A549 (cell line): Measurements from ENCODE around the gene LAMP5. TPM values are rescaled to one million over a fixed set of nuclear protein-coding genes. Genes with fewer than 3 reads are reported as not detected.

Experiments
- ATAC-seq, 2 experiments: fragments of 200-7000 bp in 1 of 2; fragments of >200 bp in 1 of 2; cut with Nextera tagmentation in 1 of 2; cut with Tn5 transposase in 1 of 2; 3 replicates each; pipeline versions ENCODE4 v1.8.0 to v1.9.1; 2018 to 2020; ENCODE audit warnings: mild to moderate bottlenecking in 1 of 2, moderate library complexity in 1 of 2
- CTCF ChIA-PET: fragments of 300-600 bp; sonication (Branson Sonifier 250); formaldehyde crosslinking; extraction: SDS; loops from one replicate; lab custom pipeline; 2021; ENCODE audit warnings: antibody characterized with exemption, inconsistent platforms; lab: Yijun Ruan, JAX
- POLR2A ChIA-PET: fragments of 350-600 bp; formaldehyde crosslinking; extraction: SDS; loops from one replicate; lab custom pipeline; 2021; ENCODE audit warnings: antibody characterized with exemption, inconsistent platforms; lab: Yijun Ruan, JAX
- DNase-seq, 2 experiments: peaks; one replicate each; pipeline versions ENCODE4 v3.0.0 to v3.0.0-alpha.2; 2011 to 2016; ENCODE audit warnings: low read depth in 1 of 2, low spot score in 1 of 2
- FAIRE-seq: peaks from 2 replicates; lab custom pipeline; 2011; peaks lifted over from hg19 to GRCh38; lab: Jason Lieb, UNC
- H3K27ac ChIP-seq, 2 experiments: fragments of >200 bp; sonication (Bioruptor Twin); formaldehyde crosslinking; 3 replicates each; pipeline ENCODE4 v1.5.1; 2016 to 2017
- H3K4me1 ChIP-seq: fragments of >200 bp; sonication (Bioruptor Twin); formaldehyde crosslinking; 3 replicates; pipeline ENCODE4 v1.6.1; 2016
- H3K4me2 ChIP-seq: fragments of >200 bp; sonication (Bioruptor Twin); formaldehyde crosslinking; 3 replicates; pipeline ENCODE4 v1.6.1; 2016
- H3K4me3 ChIP-seq: fragments of >200 bp; sonication (Bioruptor Twin); formaldehyde crosslinking; 3 replicates; pipeline ENCODE4 v1.5.1; 2016
- H3K9me3 ChIP-seq: fragments of >200 bp; sonication (Bioruptor Twin); formaldehyde crosslinking; 3 replicates; pipeline ENCODE4 v1.6.1; 2016
- BHLHE40 ChIP-seq: IDR thresholded peaks from 2 replicates; pipeline ENCODE4 v1.6.1; 2012; ENCODE audit warnings: low read depth, low read length, inconsistent platforms
- CBX8 ChIP-seq: fragments of 200-600 bp; sonication (generic); IDR thresholded peaks from 2 replicates; pipeline ENCODE4 v1.6.1; 2016
- CEBPB ChIP-seq, 2 experiments: fragments of >200 bp in 1 of 2; sonication (Bioruptor Twin) in 1 of 2; formaldehyde crosslinking in 1 of 2; IDR thresholded peaks; 2 replicates each; pipeline ENCODE4 v1.6.1; 2012 to 2016
- CHD2 ChIP-seq: fragments of 150-350 bp; IDR thresholded peaks from 2 replicates; pipeline ENCODE4 v1.6.1; 2014; ENCODE audit warnings: low read length; ENCODE audit not compliant: partially characterized antibody
- CHD4 ChIP-seq: fragments of 200-600 bp; sonication (generic); IDR thresholded peaks from 2 replicates; pipeline ENCODE4 v1.6.1; 2016; ENCODE audit warnings: antibody characterized with exemption, mild to moderate bottlenecking, borderline replicate concordance
- EP300 ChIP-seq, 2 experiments: fragments of >200 bp; sonication (Bioruptor Twin); formaldehyde crosslinking; IDR thresholded peaks; 2 replicates in 1 of 2; 3 replicates in 1 of 2; pipeline ENCODE4 v1.6.1; 2016 to 2017
- FOXS1 ChIP-seq: fragments of 250-450 bp; sonication (Bioruptor Pico); IDR thresholded peaks from 2 replicates; pipeline ENCODE4 v1.5.0; 2020; ENCODE audit warnings: mild to moderate bottlenecking, moderate library complexity
- HOXB13 ChIP-seq: fragments of 250-450 bp; sonication (Bioruptor Pico); IDR thresholded peaks from 2 replicates; pipeline ENCODE4 v1.5.0; 2020; ENCODE audit warnings: low read depth, mild to moderate bottlenecking, moderate library complexity
- KDM5A ChIP-seq: fragments of 200-600 bp; sonication (generic); IDR thresholded peaks from 2 replicates; pipeline ENCODE4 v1.6.1; 2016; ENCODE audit warnings: antibody characterized with exemption, mild to moderate bottlenecking
- NPAS2 ChIP-seq: fragments of 250-450 bp; sonication (Bioruptor Pico); IDR thresholded peaks from 2 replicates; pipeline ENCODE4 v1.8.0; 2022; ENCODE audit warnings: mild to moderate bottlenecking, moderate library complexity, borderline replicate concordance
- PHF8 ChIP-seq: fragments of 200-600 bp; sonication (generic); IDR thresholded peaks from 2 replicates; pipeline ENCODE4 v1.6.1; 2016; ENCODE audit warnings: low read depth, mild to moderate bottlenecking, antibody characterized with exemption, moderate library complexity, borderline replicate concordance
- POLR2A ChIP-seq: IDR thresholded peaks from 2 replicates; pipeline ENCODE4 v1.6.1; 2012; ENCODE audit warnings: mild to moderate bottlenecking, low read length
- RARB ChIP-seq: fragments of 250-450 bp; sonication (Bioruptor Pico); IDR thresholded peaks from 2 replicates; pipeline ENCODE4 v1.8.0; 2021; ENCODE audit warnings: mild to moderate bottlenecking, moderate library complexity
- RNF2 ChIP-seq: fragments of 200-600 bp; sonication (generic); IDR thresholded peaks from 2 replicates; pipeline ENCODE4 v1.6.1; 2016; ENCODE audit warnings: low read depth, mild to moderate bottlenecking, antibody characterized with exemption, moderate library complexity, borderline replicate concordance
- SMC3 ChIP-seq: fragments of >200 bp; sonication (Bioruptor Twin); formaldehyde crosslinking; IDR thresholded peaks from 3 replicates; pipeline ENCODE4 v1.6.1; 2018; ENCODE audit warnings: inconsistent platforms
- TP53 ChIP-seq: fragments of 250-450 bp; sonication (Bioruptor Pico); IDR thresholded peaks from 2 replicates; pipeline ENCODE4 v1.5.0; 2021; ENCODE audit warnings: mild to moderate bottlenecking, moderate library complexity
- ZFP36 ChIP-seq: fragments of 450-650 bp; IDR thresholded peaks from 2 replicates; pipeline ENCODE4 v1.6.1; 2014; ENCODE audit warnings: borderline replicate concordance; ENCODE audit not compliant: partially characterized antibody
- ZSCAN20 ChIP-seq: fragments of 250-450 bp; sonication (Bioruptor Pico); IDR thresholded peaks from 2 replicates; pipeline ENCODE4 v1.8.0; 2022; ENCODE audit warnings: mild to moderate bottlenecking, moderate library complexity
- WGBS: methylation state at CpG from one replicate; pipeline ENCODE4 v1.1.6; 2017; ENCODE audit errors: missing lambda C conversion rate; 5-methylcytosine and 5-hydroxymethylcytosine counted together
- polyA plus RNA-seq, 4 experiments: library from polyadenylated mRNA; depleted of rRNA in 3 of 4; stranded (reverse); fragments of >200 nt; fragmentation: RNase III in 1 of 4; extraction: RNeasy Plus Mini Kit Qiagen cat#74134 plus additional on column Dnase treatment in 1 of 4; gene quantifications; 2 replicates in 3 of 4; 3 replicates in 1 of 4; pipeline ENCODE4 v1.2.3, GENCODE V29; 2011 to 2017
- TF ChIP-seq, protein P1 (sequence below): fragments of >200 bp; sonication (Bioruptor Twin); formaldehyde crosslinking; IDR thresholded peaks from 3 replicates; pipeline ENCODE4 v1.6.1; 2016
- TF ChIP-seq, protein P2 (sequence below): fragments of 150-350 bp; IDR thresholded peaks from 2 replicates; pipeline ENCODE4 v1.6.1; 2014; ENCODE audit warnings: low read depth, mild to moderate bottlenecking, low read length
- TF ChIP-seq, protein P3 (sequence below): fragments of >200 bp; sonication (Bioruptor Twin); formaldehyde crosslinking; IDR thresholded peaks from 2 replicates; pipeline ENCODE4 v1.6.1; 2016
- TF ChIP-seq, protein P4 (sequence below): fragments of 250-450 bp; sonication (Bioruptor Pico); IDR thresholded peaks from 2 replicates; pipeline ENCODE4 v1.5.0; 2021; ENCODE audit warnings: mild to moderate bottlenecking, moderate library complexity, borderline replicate concordance

Gene LAMP5
- polyA plus RNA-seq, 2 of the 4 experiments (the other 2 are of a cell fraction): 0.04 to 0.12 TPM

DNA sequence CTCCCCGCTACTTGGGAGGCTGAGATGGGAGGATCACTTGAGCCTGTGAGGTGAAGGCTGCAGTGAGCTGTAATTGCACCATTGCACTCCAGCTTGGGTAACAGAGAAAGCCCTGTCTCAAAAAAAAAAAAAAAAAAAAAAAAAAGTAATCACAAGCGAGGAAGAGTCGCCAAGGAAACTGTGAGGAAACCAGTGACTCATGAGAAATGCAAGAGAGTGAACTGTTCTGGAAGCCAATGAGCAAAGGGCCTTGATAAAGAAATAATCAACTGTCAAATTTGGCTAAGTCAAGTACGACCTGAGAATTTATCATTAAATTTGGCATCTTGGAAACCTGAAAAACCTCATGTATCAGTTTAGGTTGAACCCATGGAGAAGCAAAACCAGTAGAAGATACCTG is 16.1 kb upstream of the LAMP5 start:
- Histone ChIP-seq H3K27ac (no peak overlapping the region), H3K4me3 (no peak overlapping the region), H3K4me2 (no peak overlapping the region), H3K9me3 (no peaks in the 10 kb centered on the region), H3K4me1 (no peaks in the 10 kb centered on the region)
- no peak for ATAC-seq
- POLR2A ChIA-PET: no interaction called here
- TF ChIP-seq PHF8 (no peak), HOXB13 (no peak), TP53 (CRISPR knock-in tag) (no peak)
- WGBS: 69% methylated on average over 4 of the region's 4 CpGs
- no peak for FAIRE-seq
- CTCF ChIA-PET: interaction anchor here (1.4 to 2.5 kb wide), 2 partner anchors 9 to 90 kb away, joined by 3 to 8 read pairs; no protein-coding TSS in a partner anchor
- DNase-seq: peak in 1 of 2 experiments; percentile 12

DNA sequence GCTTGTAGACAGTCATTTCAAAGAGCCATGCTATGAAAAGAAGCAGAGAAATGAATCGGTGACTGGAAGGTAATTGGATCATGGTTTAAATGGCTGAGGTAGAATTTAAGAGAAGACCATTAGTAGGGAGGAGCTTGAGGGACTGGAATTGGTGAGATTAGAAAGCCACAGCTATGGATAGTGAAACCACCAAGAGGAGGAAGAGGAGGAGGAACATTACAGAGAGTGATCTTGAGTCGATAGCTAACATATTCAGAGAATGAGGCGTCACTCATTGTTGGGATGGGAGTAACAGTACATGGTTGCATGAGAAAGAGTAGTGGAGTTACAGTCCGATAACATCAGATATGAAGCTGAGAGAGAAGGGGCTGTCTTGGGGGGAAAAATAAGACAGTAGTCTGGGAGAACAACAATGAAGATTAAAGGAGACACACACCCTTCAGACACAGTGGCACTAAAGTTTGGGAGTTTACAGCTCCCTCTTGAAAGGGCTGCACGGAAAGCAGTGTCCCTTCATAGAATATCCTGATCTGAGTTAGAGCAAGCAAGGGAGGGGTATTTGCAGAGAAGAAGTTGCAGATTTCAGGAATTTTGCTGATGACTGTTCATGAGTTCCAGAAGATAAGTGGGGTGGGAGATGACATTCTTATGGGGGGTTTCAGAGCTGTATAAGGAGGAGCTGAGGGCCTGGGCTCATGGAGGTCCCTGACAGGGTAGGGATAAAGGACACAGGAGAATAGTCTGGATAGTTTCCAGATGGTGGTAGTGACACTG is 15.1 kb upstream of the LAMP5 start:
- FAIRE-seq (no peak), DNase-seq (no peak), ATAC-seq (no peak)
- H3K27ac ChIP-seq: no peak overlapping the region
- 77% methylated on average over 5 of the region's 5 CpGs for WGBS
- no peak overlapping the region for H3K4me3 ChIP-seq
- no peaks in the 10 kb centered on the region for H3K4me1 ChIP-seq
- ChIA-PET CTCF (interaction anchor here (0.9 to 2.5 kb wide), 4 partner anchors 8 to 414 kb away, joined by 3 to 8 read pairs (median 4); no protein-coding TSS in a partner anchor), POLR2A (no interaction called here)
- TF ChIP-seq HOXB13 (no peak), FOXS1 (CRISPR knock-in tag) (no peak), RARB (CRISPR knock-in tag) (no peak), KDM5A (no peak), ZFP36 (no peak), CHD2 (no peak), POLR2A (no peak), BHLHE40 (no peak), NPAS2 (no peak)
- TF ChIP-seq, protein P1, sequence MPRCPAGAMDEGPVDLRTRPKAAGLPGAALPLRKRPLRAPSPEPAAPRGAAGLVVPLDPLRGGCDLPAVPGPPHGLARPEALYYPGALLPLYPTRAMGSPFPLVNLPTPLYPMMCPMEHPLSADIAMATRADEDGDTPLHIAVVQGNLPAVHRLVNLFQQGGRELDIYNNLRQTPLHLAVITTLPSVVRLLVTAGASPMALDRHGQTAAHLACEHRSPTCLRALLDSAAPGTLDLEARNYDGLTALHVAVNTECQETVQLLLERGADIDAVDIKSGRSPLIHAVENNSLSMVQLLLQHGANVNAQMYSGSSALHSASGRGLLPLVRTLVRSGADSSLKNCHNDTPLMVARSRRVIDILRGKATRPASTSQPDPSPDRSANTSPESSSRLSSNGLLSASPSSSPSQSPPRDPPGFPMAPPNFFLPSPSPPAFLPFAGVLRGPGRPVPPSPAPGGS: no peak
- TF ChIP-seq, protein P2, sequence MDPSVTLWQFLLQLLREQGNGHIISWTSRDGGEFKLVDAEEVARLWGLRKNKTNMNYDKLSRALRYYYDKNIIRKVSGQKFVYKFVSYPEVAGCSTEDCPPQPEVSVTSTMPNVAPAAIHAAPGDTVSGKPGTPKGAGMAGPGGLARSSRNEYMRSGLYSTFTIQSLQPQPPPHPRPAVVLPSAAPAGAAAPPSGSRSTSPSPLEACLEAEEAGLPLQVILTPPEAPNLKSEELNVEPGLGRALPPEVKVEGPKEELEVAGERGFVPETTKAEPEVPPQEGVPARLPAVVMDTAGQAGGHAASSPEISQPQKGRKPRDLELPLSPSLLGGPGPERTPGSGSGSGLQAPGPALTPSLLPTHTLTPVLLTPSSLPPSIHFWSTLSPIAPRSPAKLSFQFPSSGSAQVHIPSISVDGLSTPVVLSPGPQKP: no peak
- TF ChIP-seq, protein P3, sequence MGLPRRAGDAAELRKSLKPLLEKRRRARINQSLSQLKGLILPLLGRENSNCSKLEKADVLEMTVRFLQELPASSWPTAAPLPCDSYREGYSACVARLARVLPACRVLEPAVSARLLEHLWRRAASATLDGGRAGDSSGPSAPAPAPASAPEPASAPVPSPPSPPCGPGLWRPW: no peak
- H3K9me3 ChIP-seq: no peaks in the 10 kb centered on the region
- no peak overlapping the region for H3K4me2 ChIP-seq

DNA sequence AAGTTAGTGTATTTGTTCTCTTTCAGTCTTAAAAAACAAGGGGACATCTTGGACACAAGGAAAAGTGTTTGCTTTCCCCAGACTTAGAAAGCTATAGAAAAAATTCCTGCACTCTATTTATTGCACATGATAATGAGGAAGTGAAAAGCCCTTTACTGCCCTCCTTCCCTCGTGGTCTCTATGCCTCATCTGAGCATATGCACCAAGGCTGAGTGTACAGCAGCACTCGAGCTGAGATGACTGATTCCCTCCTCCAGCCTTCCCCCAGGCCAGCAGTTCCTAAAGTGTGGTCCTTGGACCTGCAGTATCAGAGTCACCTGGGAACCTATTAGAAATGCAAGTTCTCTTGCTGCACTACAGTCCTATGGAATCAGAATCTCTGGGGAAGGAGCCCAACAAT is 14.3 kb upstream of the LAMP5 start:
- POLR2A ChIA-PET: no interaction called here
- CTCF ChIA-PET: interaction anchor here (0.9 to 1.0 kb wide), 2 partner anchors 106 to 413 kb away, joined by 3 to 6 read pairs; no protein-coding TSS in a partner anchor
- ATAC-seq: 0 out of 6 replicates have a peak, but pooled peaks of 1 of the 2 experiments have one; percentile 31
- H3K4me3 ChIP-seq: no peak overlapping the region
- H3K4me2 ChIP-seq: no peak overlapping the region
- H3K9me3 ChIP-seq: no peaks in the 10 kb centered on the region
- no peak for TF ChIP-seq SMC3
- TF ChIP-seq RNF2: no peak
- TF ChIP-seq EP300 (IDR thresholded peaks at IDR 0.05): no peak
- no peak for TF ChIP-seq PHF8
- TF ChIP-seq, protein P1: no peak
- no peak for TF ChIP-seq TP53 (CRISPR knock-in tag)
- TF ChIP-seq ZSCAN20 (CRISPR knock-in tag): no peak
- TF ChIP-seq, protein P4, sequence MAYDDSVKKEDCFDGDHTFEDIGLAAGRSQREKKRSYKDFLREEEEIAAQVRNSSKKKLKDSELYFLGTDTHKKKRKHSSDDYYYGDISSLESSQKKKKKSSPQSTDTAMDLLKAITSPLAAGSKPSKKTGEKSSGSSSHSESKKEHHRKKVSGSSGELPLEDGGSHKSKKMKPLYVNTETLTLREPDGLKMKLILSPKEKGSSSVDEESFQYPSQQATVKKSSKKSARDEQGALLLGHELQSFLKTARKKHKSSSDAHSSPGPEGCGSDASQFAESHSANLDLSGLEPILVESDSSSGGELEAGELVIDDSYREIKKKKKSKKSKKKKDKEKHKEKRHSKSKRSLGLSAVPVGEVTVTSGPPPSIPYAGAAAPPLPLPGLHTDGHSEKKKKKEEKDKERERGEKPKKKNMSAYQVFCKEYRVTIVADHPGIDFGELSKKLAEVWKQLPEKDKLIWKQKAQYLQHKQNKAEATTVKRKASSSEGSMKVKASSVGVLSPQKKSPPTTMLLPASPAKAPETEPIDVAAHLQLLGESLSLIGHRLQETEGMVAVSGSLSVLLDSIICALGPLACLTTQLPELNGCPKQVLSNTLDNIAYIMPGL (CRISPR knock-in tag): no peak
- TF ChIP-seq, protein P3: no peak
- TF ChIP-seq FOXS1 (CRISPR knock-in tag): no peak
- no peak for TF ChIP-seq POLR2A
- TF ChIP-seq CHD4: no peak
- TF ChIP-seq CBX8: no peak
- TF ChIP-seq CEBPB (IDR thresholded peaks at IDR 0.05): no peak
- H3K27ac ChIP-seq: no peak overlapping the region
- FAIRE-seq: no peak
- 17% methylated on average over 2 of the region's 2 CpGs for WGBS
- no peak for DNase-seq
- no peaks in the 10 kb centered on the region for H3K4me1 ChIP-seq
